Mesenchymal stem cell (in vitro differentiated cells and primary cell): ENCODE data around the gene ZNF391.

ENCODE experiments used
- DNase-seq: peaks from one replicate; pipeline ENCODE4 v3.0.0-alpha.2; 2013
- H2AFZ ChIP-seq: one replicate; pipeline ENCODE4 v1.6.1; 2013; ENCODE audit warnings: low read depth, mild to moderate bottlenecking, control low read depth, inconsistent platforms, low read length, moderate library complexity
- H2AK5ac ChIP-seq: 2 replicates; pipeline ENCODE4 v1.6.1; 2013; ENCODE audit warnings: low read length, moderate library complexity, mild to moderate bottlenecking, inconsistent platforms; ENCODE audit not compliant: severe bottlenecking
- H2BK120ac ChIP-seq: one replicate; pipeline ENCODE4 v1.6.1; 2013; ENCODE audit warnings: low read depth, mild to moderate bottlenecking, inconsistent platforms, low read length, moderate library complexity
- H2BK12ac ChIP-seq, 2 experiments: one replicate each; pipeline ENCODE4 v1.6.1; 2013; ENCODE audit warnings: inconsistent platforms in 2 of 2, low read length in 2 of 2, mild to moderate bottlenecking in 2 of 2, moderate library complexity in 2 of 2, control low read depth in 1 of 2
- H2BK15ac ChIP-seq: one replicate; pipeline ENCODE4 v1.6.1; 2013; ENCODE audit warnings: mild to moderate bottlenecking, low read depth, inconsistent platforms; ENCODE audit not compliant: poor library complexity, severe bottlenecking
- H2BK5ac ChIP-seq: 2 replicates; pipeline ENCODE4 v1.6.1; 2013; ENCODE audit warnings: low read depth, mild to moderate bottlenecking, low read length, control low read depth, inconsistent platforms; ENCODE audit not compliant: poor library complexity, severe bottlenecking
- H3K14ac ChIP-seq, 2 experiments: one replicate each; pipeline ENCODE4 v1.6.1; 2013; ENCODE audit warnings: inconsistent platforms in 2 of 2, low read length in 2 of 2, control low read depth in 1 of 2, mild to moderate bottlenecking in 1 of 2, moderate library complexity in 1 of 2
- H3K18ac ChIP-seq, 2 experiments: one replicate each; pipeline ENCODE4 v1.6.1; 2013; ENCODE audit warnings: inconsistent platforms in 2 of 2, low read length in 2 of 2, control low read depth in 1 of 2, low read depth in 1 of 2, mild to moderate bottlenecking in 1 of 2
- H3K23ac ChIP-seq, 2 experiments: one replicate each; pipeline ENCODE4 v1.6.1; 2013; ENCODE audit warnings: inconsistent platforms in 2 of 2, low read length in 2 of 2, mild to moderate bottlenecking in 2 of 2, moderate library complexity in 2 of 2, control low read depth in 1 of 2
- H3K27ac ChIP-seq: 2 replicates; pipeline ENCODE4 v1.5.1; 2013; ENCODE audit warnings: mild to moderate bottlenecking, moderate library complexity, low read length, control low read depth, inconsistent platforms; ENCODE audit not compliant: poor library complexity, severe bottlenecking
- H3K27me3 ChIP-seq, 2 experiments: 2 replicates each; pipeline versions ENCODE4 v1.6.1 to v1.7.0; 2013; ENCODE audit warnings: low read length in 2 of 2, mild to moderate bottlenecking in 2 of 2, moderate library complexity in 2 of 2, control low read depth in 1 of 2, inconsistent platforms in 1 of 2; ENCODE audit not compliant: control insufficient read depth in 1 of 2, insufficient read depth in 1 of 2
- H3K36me3 ChIP-seq, 2 experiments: 2 replicates each; pipeline versions ENCODE4 v1.6.1 to v1.7.0; 2013; ENCODE audit warnings: low read length in 2 of 2, control low read depth in 1 of 2, inconsistent platforms in 1 of 2, low read depth in 1 of 2, mild to moderate bottlenecking in 1 of 2; ENCODE audit not compliant: insufficient read depth in 2 of 2, control insufficient read depth in 1 of 2
- H3K4ac ChIP-seq, 2 experiments: one replicate each; pipeline ENCODE4 v1.6.1; 2013; ENCODE audit warnings: inconsistent platforms in 2 of 2, low read length in 2 of 2, mild to moderate bottlenecking in 2 of 2, moderate library complexity in 2 of 2, control low read depth in 1 of 2, low read depth in 1 of 2
- H3K4me1 ChIP-seq: 2 replicates; pipeline ENCODE4 v1.6.1; 2013; ENCODE audit warnings: low read depth, low read length, control low read depth; ENCODE audit not compliant: control insufficient read depth, insufficient read depth
- H3K4me2 ChIP-seq: 2 replicates; pipeline ENCODE4 v1.6.1; 2013; ENCODE audit warnings: low read length, mild to moderate bottlenecking, inconsistent platforms; ENCODE audit not compliant: poor library complexity, severe bottlenecking
- H3K4me3 ChIP-seq, 2 experiments: 2 replicates each; pipeline versions ENCODE4 v1.5.1 to v1.7.0; 2013; ENCODE audit warnings: low read length in 2 of 2, mild to moderate bottlenecking in 2 of 2, control low read depth in 1 of 2, low read depth in 1 of 2; ENCODE audit not compliant: insufficient read depth in 1 of 2
- H3K79me1 ChIP-seq: replicated peaks from 2 replicates; pipeline ENCODE4 v1.6.1; 2013; ENCODE audit warnings: mild to moderate bottlenecking, control low read depth, low read length, inconsistent platforms; ENCODE audit not compliant: poor library complexity, severe bottlenecking
- H3K9ac ChIP-seq: 2 replicates; pipeline ENCODE4 v1.7.0; 2013; ENCODE audit warnings: mild to moderate bottlenecking, low read length, moderate library complexity
- H3K9me3 ChIP-seq: 2 replicates; pipeline ENCODE4 v1.7.0; 2013; ENCODE audit warnings: mild to moderate bottlenecking, low read length; ENCODE audit not compliant: control insufficient read depth
- H4K8ac ChIP-seq: one replicate; pipeline ENCODE4 v1.6.1; 2013; ENCODE audit warnings: inconsistent platforms, mild to moderate bottlenecking, low read length, moderate library complexity
- H4K91ac ChIP-seq: one replicate; pipeline ENCODE4 v1.6.1; 2013; ENCODE audit warnings: mild to moderate bottlenecking, low read length, inconsistent platforms
- WGBS: methylation state at CpG from one replicate; pipeline ENCODE4 v1.1.7; 2013; ENCODE audit warnings: mixed read lengths; 5-methylcytosine and 5-hydroxymethylcytosine counted together

The ZNF391 gene

GRCh38 chr6:27407153-27407814, 18.7 kb downstream of the ZNF391 start:
- H3K4me1 ChIP-seq, result no peaks in the 10 kb centered on the region
- H3K9ac ChIP-seq, result no peak overlapping the region
- no peak overlapping the region for H3K4me2 ChIP-seq
- no peak overlapping the region for H3K18ac ChIP-seq
- DNase-seq, result no peak
- H3K27me3 ChIP-seq, result no peaks in the 10 kb centered on the region
- H3K4ac ChIP-seq, result no peak overlapping the region
- H3K79me1 ChIP-seq, result no peaks in the 10 kb centered on the region
- no peak overlapping the region for H3K23ac ChIP-seq
- no peak overlapping the region for H2BK5ac ChIP-seq
- H2AK5ac ChIP-seq, result no peak overlapping the region
- H2BK120ac ChIP-seq, result no peak overlapping the region
- no peak overlapping the region for H4K8ac ChIP-seq
- no peak overlapping the region for H3K27ac ChIP-seq
- no peak overlapping the region for H2AFZ ChIP-seq
- H3K4me3 ChIP-seq, result no peak overlapping the region
- no peak overlapping the region for H2BK12ac ChIP-seq
- H3K14ac ChIP-seq, result no peak overlapping the region
- WGBS, result 71% methylated on average over 6 of the region's 8 CpGs
- no peaks in the 10 kb centered on the region for H3K36me3 ChIP-seq
- no peak overlapping the region for H4K91ac ChIP-seq
- no peak overlapping the region for H2BK15ac ChIP-seq
- H3K9me3 ChIP-seq, result peaks cover 45% of the 10 kb centered on the region

DNA sequence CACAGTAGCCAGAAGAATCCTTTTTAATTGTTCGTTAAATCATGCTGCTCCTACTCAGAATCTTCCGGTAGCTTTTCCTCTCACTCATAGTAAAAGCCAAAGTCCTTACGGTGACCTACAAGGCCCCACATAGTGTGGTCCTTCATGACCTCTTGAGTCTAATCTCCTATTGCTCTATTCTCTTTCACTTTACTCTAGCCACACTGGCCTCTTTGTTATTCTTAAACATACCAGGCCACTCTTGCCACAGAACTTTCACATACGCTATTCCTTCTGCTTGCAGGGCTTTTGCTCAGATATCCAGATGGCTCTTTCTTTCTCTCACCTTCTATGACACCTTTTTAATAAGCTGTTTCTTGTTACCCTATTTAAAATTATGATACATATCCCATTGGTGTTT, 25.7 kb downstream of the ZNF391 start:
- H2AFZ ChIP-seq, result no peak overlapping the region
- H4K91ac ChIP-seq, result no peak overlapping the region
- no peak overlapping the region for H3K27ac ChIP-seq
- no peak overlapping the region for H3K4me2 ChIP-seq
- H3K14ac ChIP-seq, result no peak overlapping the region
- no peak overlapping the region for H2BK5ac ChIP-seq
- 81% methylated on average over 4 of the region's 4 CpGs for WGBS
- no peaks in the 10 kb centered on the region for H3K36me3 ChIP-seq
- H4K8ac ChIP-seq, result no peak overlapping the region
- no peak overlapping the region for H2BK15ac ChIP-seq
- no peak overlapping the region for H3K23ac ChIP-seq
- H2BK120ac ChIP-seq, result no peak overlapping the region
- H3K9me3 ChIP-seq, result peaks cover 50% of the 10 kb centered on the region
- H2AK5ac ChIP-seq, result no peak overlapping the region
- no peaks in the 10 kb centered on the region for H3K27me3 ChIP-seq
- no peaks in the 10 kb centered on the region for H3K4me1 ChIP-seq
- DNase-seq, result no peak
- no peaks in the 10 kb centered on the region for H3K79me1 ChIP-seq
- no peak overlapping the region for H3K4ac ChIP-seq
- no peak overlapping the region for H3K4me3 ChIP-seq
- H3K18ac ChIP-seq, result no peak overlapping the region
- no peak overlapping the region for H3K9ac ChIP-seq
- no peak overlapping the region for H2BK12ac ChIP-seq

GRCh38 chr6:27414996-27415395, 26.4 kb downstream of the ZNF391 start:
- no peak overlapping the region for H3K4me2 ChIP-seq
- H3K79me1 ChIP-seq, result no peaks in the 10 kb centered on the region
- H3K4me1 ChIP-seq, result no peaks in the 10 kb centered on the region
- H2AK5ac ChIP-seq, result no peak overlapping the region
- H3K27ac ChIP-seq, result no peak overlapping the region
- no peak overlapping the region for H3K23ac ChIP-seq
- DNase-seq, result no peak
- H2BK120ac ChIP-seq, result no peak overlapping the region
- no peak overlapping the region for H2BK15ac ChIP-seq
- H3K4ac ChIP-seq, result no peak overlapping the region
- no CpG with 5 or more reads among the region's 1 CpG for WGBS
- H3K36me3 ChIP-seq, result no peaks in the 10 kb centered on the region
- no peaks in the 10 kb centered on the region for H3K27me3 ChIP-seq
- no peak overlapping the region for H2BK12ac ChIP-seq
- peaks cover 53% of the 10 kb centered on the region for H3K9me3 ChIP-seq
- H3K9ac ChIP-seq, result no peak overlapping the region
- no peak overlapping the region for H3K18ac ChIP-seq
- H3K4me3 ChIP-seq, result no peak overlapping the region
- H3K14ac ChIP-seq, result no peak overlapping the region
- H4K91ac ChIP-seq, result no peak overlapping the region
- no peak overlapping the region for H4K8ac ChIP-seq
- H2BK5ac ChIP-seq, result no peak overlapping the region
- no peak overlapping the region for H2AFZ ChIP-seq

- Histone ChIP-seq H4K8ac (no peak overlapping the region), H3K4ac (no peak overlapping the region), H2BK5ac (no peak overlapping the region), H3K27ac (no peak overlapping the region), H2BK120ac (no peak overlapping the region), H3K23ac (no peak overlapping the region), H3K9me3 (peaks cover 57% of the 10 kb centered on the region), H3K27me3 (no peaks in the 10 kb centered on the region), H2AFZ (no peak overlapping the region), H2BK12ac (no peak overlapping the region), H3K4me3 (no peak overlapping the region), H3K79me1 (no peaks in the 10 kb centered on the region), H3K36me3 (no peaks in the 10 kb centered on the region), H4K91ac (no peak overlapping the region), H3K4me1 (no peaks in the 10 kb centered on the region), H3K14ac (no peak overlapping the region), H3K9ac (no peak overlapping the region), H3K4me2 (no peak overlapping the region), H2BK15ac (no peak overlapping the region), H3K18ac (no peak overlapping the region), H2AK5ac (no peak overlapping the region)
- WGBS, result 45% methylated on average over 1 of the region's 2 CpGs
- DNase-seq, result no peak
These were observed 27.3 kb downstream of the ZNF391 start for GRCh38 chr6:27415898-27416297.
